Esophagus (tissue), 2 donors: Measurements from ENCODE around the gene LRRC46. TPM values are rescaled to one million over a fixed set of nuclear protein-coding genes. Genes with fewer than 3 reads are reported as not detected.

Experiments
- H3K27ac ChIP-seq, 2 donors: one replicate each; pipeline ENCODE4 v1.5.1; 2013; ENCODE audit warnings: low read depth in 2 of 2, mild to moderate bottlenecking in 2 of 2, inconsistent platforms in 1 of 2, low read length in 1 of 2, moderate library complexity in 1 of 2
- H3K27me3 ChIP-seq, 2 donors: one replicate each; pipeline ENCODE4 v1.6.1; 2013; ENCODE audit warnings: low read length in 2 of 2, control low read depth in 1 of 2, mild to moderate bottlenecking in 1 of 2; ENCODE audit not compliant: insufficient read depth in 2 of 2, control insufficient read depth in 1 of 2
- H3K36me3 ChIP-seq, 2 donors: one replicate each; pipeline ENCODE4 v1.6.1; 2013; ENCODE audit warnings: low read length in 1 of 2; ENCODE audit not compliant: control insufficient read depth in 2 of 2, insufficient read depth in 2 of 2
- H3K4me1 ChIP-seq, 2 donors: one replicate each; pipeline ENCODE4 v1.6.1; 2013; ENCODE audit warnings: low read length in 1 of 2; ENCODE audit not compliant: control insufficient read depth in 2 of 2, insufficient read depth in 2 of 2
- H3K4me3 ChIP-seq, 2 donors: one replicate each; pipeline ENCODE4 v1.5.1; 2013; ENCODE audit warnings: low read length in 2 of 2, mild to moderate bottlenecking in 2 of 2, low read depth in 1 of 2, moderate library complexity in 1 of 2
- H3K9me3 ChIP-seq, 2 donors: one replicate each; pipeline ENCODE4 v1.6.1; 2013; ENCODE audit warnings: mild to moderate bottlenecking in 2 of 2, low read depth in 1 of 2, low read length in 1 of 2, moderate library complexity in 1 of 2; ENCODE audit not compliant: control insufficient read depth in 2 of 2, insufficient read depth in 1 of 2
- WGBS, 2 donors: extraction: QIAGEN DNeasy Blood & Tissue Kit; methylation state at CpG; one replicate each; pipeline ENCODE4 v1.1.7; 2013; 5-methylcytosine and 5-hydroxymethylcytosine counted together
- polyA plus RNA-seq, 2 donors: library from polyadenylated mRNA; stranded (reverse); fragments of 200-250 nt; gene quantifications; one replicate each; pipeline ENCODE4 v1.2.3, GENCODE V29; 2013
- donor health status: healthy with polysubstance abuse.
- donor health status: Bipolar disorder and iron deficiency.

The LRRC46 gene
- polyA plus RNA-seq, 2 donors, result 0.25 to 0.53 TPM

GRCh38 chr17:47857551-47858455 is 26.3 kb downstream of the LRRC46 start:
- no peak overlapping the region for H3K27ac ChIP-seq
- 71 to 87% methylated on average over 16 of the region's 16 CpGs for WGBS, 2 donors

GRCh38 chr17:47860386-47860785 is 28.9 kb downstream of the LRRC46 start:
- Histone ChIP-seq H3K27ac (no peak overlapping the region), H3K27me3 (peaks cover 0 to 4% of the 10 kb centered on the region in 2 donors), H3K4me3 (no peak overlapping the region), H3K4me1 (peaks cover 0 to 5% of the 10 kb centered on the region in 2 donors), H3K36me3 (no peaks in the 10 kb centered on the region), H3K9me3 (no peaks in the 10 kb centered on the region)
- 78 to 89% methylated on average over 5 of the region's 5 CpGs for WGBS, 2 donors

More at GRCh38 chr17:47857551-47858455, 26.3 kb downstream of the LRRC46 start:
- Histone ChIP-seq H3K4me1 (no peaks in the 10 kb centered on the region), H3K9me3 (no peaks in the 10 kb centered on the region), H3K4me3 (no peak overlapping the region), H3K27me3 (peaks cover 4 to 7% of the 10 kb centered on the region in 2 donors), H3K36me3 (no peaks in the 10 kb centered on the region)

GRCh38 chr17:47862621-47863440 is 31.4 kb downstream of the LRRC46 start:
- Histone ChIP-seq H3K27ac (no peak overlapping the region), H3K36me3 (no peaks in the 10 kb centered on the region), H3K27me3 (no peaks in the 10 kb centered on the region), H3K4me3 (no peak overlapping the region), H3K4me1 (peaks cover 5% of the 10 kb centered on the region in 2 donors), H3K9me3 (no peaks in the 10 kb centered on the region)
- 58 to 64% methylated on average over 7 of the region's 7 CpGs for WGBS, 2 donors

DNA sequence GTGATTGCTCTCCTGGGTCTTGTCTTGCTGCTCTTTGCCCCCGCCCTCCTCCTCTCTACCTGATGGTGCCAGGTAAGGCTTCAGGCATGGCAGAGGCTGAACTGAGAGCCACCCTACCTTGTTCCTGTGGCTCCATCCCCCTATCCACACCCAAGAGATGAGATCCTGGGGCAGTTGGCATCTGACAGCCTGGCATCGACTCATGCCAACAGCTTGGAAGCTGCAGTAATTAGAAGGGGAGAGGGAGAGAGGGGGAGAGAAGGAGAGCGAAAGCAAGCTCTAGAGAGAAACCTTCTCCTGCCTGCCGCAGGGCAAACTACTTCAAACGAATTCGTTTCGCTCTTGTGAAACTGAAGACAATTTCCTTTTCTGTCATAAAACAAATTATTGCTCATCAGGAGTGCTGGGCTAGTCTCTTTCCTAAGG is 33.3 kb downstream of the LRRC46 start:
- Histone ChIP-seq H3K27me3 (no peaks in the 10 kb centered on the region), H3K27ac (peak overlapping the region in 1 of 2 donors; percentile 50), H3K4me1 (peaks cover 5% of the 10 kb centered on the region in 2 donors), H3K4me3 (no peak overlapping the region), H3K36me3 (no peaks in the 10 kb centered on the region), H3K9me3 (no peaks in the 10 kb centered on the region)
- 33 to 47% methylated on average over 7 of the region's 7 CpGs for WGBS, 2 donors

DNA sequence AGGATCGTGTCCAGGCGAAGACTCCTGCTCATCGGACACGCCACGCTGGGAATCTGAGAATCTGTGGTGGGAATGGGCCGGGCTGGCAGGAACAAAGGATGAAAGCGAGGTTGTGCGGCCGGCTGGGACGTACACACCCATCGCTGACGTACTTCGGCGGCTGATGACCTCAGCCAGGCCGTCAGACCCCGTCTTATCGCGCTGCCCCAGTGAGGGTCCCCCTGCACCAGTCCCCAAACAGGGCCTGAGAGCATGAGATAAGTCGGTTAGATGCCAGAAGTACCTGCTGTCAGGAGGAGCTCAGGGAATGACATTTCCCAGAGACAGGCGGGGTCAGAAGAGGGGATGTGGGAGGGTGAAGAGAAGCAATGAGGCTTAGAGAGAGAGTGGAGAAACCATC is 35.5 kb downstream of the LRRC46 start:
- Histone ChIP-seq H3K4me3 (no peak overlapping the region), H3K4me1 (peaks cover 5% of the 10 kb centered on the region in 2 donors), H3K27ac (no peak overlapping the region), H3K36me3 (no peaks in the 10 kb centered on the region), H3K9me3 (no peaks in the 10 kb centered on the region), H3K27me3 (no peaks in the 10 kb centered on the region)
- WGBS, 2 donors, result 50 to 55% methylated on average over 20 of the region's 20 CpGs

GRCh38 chr17:47867813-47868533 is 36.5 kb downstream of the LRRC46 start:
- Histone ChIP-seq H3K4me3 (no peak overlapping the region), H3K36me3 (no peaks in the 10 kb centered on the region), H3K27me3 (no peaks in the 10 kb centered on the region), H3K4me1 (peaks cover 5 to 11% of the 10 kb centered on the region in 2 donors), H3K9me3 (no peaks in the 10 kb centered on the region), H3K27ac (no peak overlapping the region)
- 88 to 91% methylated on average over 10 to 11 of the region's 11 CpGs for WGBS, 2 donors

- no peaks in the 10 kb centered on the region for H3K27me3 ChIP-seq
- H3K4me1 ChIP-seq, result peaks cover 5 to 11% of the 10 kb centered on the region in 2 donors
- no peaks in the 10 kb centered on the region for H3K36me3 ChIP-seq
- H3K27ac ChIP-seq, result no peak overlapping the region
- 47 to 54% methylated on average over 2 of the region's 2 CpGs for WGBS, 2 donors
- no peaks in the 10 kb centered on the region for H3K9me3 ChIP-seq
- no peak overlapping the region for H3K4me3 ChIP-seq
Observed at GRCh38 chr17:47869114-47869513, 37.6 kb downstream of the LRRC46 start.

- H3K27me3 ChIP-seq, result no peaks in the 10 kb centered on the region
- 48 to 53% methylated on average over 1 of the region's 1 CpG for WGBS, 2 donors
Observed at GRCh38 chr17:47870056-47870455, 38.6 kb downstream of the LRRC46 start.

GRCh38 chr17:47871048-47871447 is 39.6 kb downstream of the LRRC46 start:
- Histone ChIP-seq H3K4me3 (no peak overlapping the region), H3K27me3 (no peaks in the 10 kb centered on the region), H3K27ac (no peak overlapping the region), H3K36me3 (no peaks in the 10 kb centered on the region), H3K9me3 (no peaks in the 10 kb centered on the region), H3K4me1 (peaks cover 5 to 6% of the 10 kb centered on the region in 2 donors)

More at GRCh38 chr17:47870056-47870455, 38.6 kb downstream of the LRRC46 start:
- Histone ChIP-seq H3K36me3 (no peaks in the 10 kb centered on the region), H3K4me3 (no peak overlapping the region), H3K9me3 (no peaks in the 10 kb centered on the region), H3K27ac (no peak overlapping the region), H3K4me1 (peaks cover 5 to 6% of the 10 kb centered on the region in 2 donors)
